Type B pancreatic cell (in vitro differentiated cells): ENCODE data around the gene UROC1. TPM values are rescaled to one million over a fixed set of nuclear protein-coding genes. Genes with fewer than 3 reads are reported as not detected.

Experiments
- DNase-seq: peaks from one replicate; pipeline ENCODE4 v3.0.0; 2021; ENCODE audit warnings: mixed read lengths; ENCODE audit not compliant: unreplicated experiment; ENCODE audit errors: extremely low spot score
- H3K27ac Mint-ChIP-seq: 2 replicates; pipeline ENCODE4 v1.8.0; 2021; ENCODE audit warnings: mild to moderate bottlenecking, mixed read lengths
- H3K27me3 Mint-ChIP-seq: 2 replicates; pipeline ENCODE4 v1.8.0; 2021; ENCODE audit warnings: mixed read lengths
- H3K36me3 Mint-ChIP-seq: 2 replicates; pipeline ENCODE4 v1.8.0; 2021; ENCODE audit warnings: mixed read lengths
- H3K4me1 Mint-ChIP-seq: one replicate; pipeline ENCODE4 v1.8.0; 2021; ENCODE audit warnings: mixed read lengths; ENCODE audit not compliant: unreplicated experiment
- H3K4me3 Mint-ChIP-seq: 2 replicates; pipeline ENCODE4 v1.8.0; 2021; ENCODE audit warnings: mild to moderate bottlenecking, mixed read lengths
- H3K9me3 Mint-ChIP-seq: 2 replicates; pipeline ENCODE4 v1.8.0; 2021; ENCODE audit warnings: mixed read lengths
- CTCF ChIP-seq: fragments of 200-600 bp; sonication (generic); conservative IDR thresholded peaks from 2 replicates; pipeline ENCODE4 v1.5.0; 2021; ENCODE audit warnings: antibody characterized with exemption, mild to moderate bottlenecking
- total RNA-seq: library from RNA; stranded (reverse); gene quantifications from 2 replicates; pipeline ENCODE4 v1.2.1, GENCODE V29; 2021; ENCODE audit warnings: low replicate concordance

The UROC1 gene
- total RNA-seq, 1 donor from 2014 or later = not detected

- H3K4me3 Mint-ChIP-seq = no peak overlapping the region
- no peak overlapping the region for H3K27ac Mint-ChIP-seq
- no peaks in the 10 kb centered on the region for H3K9me3 Mint-ChIP-seq
- H3K27me3 Mint-ChIP-seq = no peaks in the 10 kb centered on the region
- TF ChIP-seq CTCF = no peak
- no peaks in the 10 kb centered on the region for H3K36me3 Mint-ChIP-seq
- peaks cover 23% of the 10 kb centered on the region for H3K4me1 Mint-ChIP-seq
- DNase-seq = no peak
Measured at GRCh38 chr3:126480861-126481260, 36.7 kb downstream of the UROC1 start.

DNA sequence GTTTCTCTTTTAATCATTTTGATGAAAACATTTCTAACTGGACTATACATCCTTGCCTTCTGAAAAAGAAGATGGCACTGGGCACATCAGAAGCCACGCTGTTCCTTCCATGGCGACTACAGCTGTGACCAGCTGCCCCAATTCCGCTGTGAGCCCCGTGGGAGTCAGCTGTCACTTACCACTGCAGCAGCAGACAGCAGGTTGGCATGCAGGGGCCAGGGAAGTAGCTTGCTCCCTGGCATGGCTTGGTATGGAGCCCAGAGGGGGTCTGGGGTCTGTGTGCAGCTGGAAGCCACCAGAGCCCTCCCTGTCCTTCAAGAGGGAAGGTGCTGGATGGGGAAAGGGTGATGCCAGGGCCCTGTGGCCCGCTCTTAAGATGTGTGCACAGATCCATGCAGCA lies 37.4 kb downstream of the UROC1 start:
- TF ChIP-seq CTCF = no peak
- no peaks in the 10 kb centered on the region for H3K36me3 Mint-ChIP-seq
- no peaks in the 10 kb centered on the region for H3K27me3 Mint-ChIP-seq

DNA sequence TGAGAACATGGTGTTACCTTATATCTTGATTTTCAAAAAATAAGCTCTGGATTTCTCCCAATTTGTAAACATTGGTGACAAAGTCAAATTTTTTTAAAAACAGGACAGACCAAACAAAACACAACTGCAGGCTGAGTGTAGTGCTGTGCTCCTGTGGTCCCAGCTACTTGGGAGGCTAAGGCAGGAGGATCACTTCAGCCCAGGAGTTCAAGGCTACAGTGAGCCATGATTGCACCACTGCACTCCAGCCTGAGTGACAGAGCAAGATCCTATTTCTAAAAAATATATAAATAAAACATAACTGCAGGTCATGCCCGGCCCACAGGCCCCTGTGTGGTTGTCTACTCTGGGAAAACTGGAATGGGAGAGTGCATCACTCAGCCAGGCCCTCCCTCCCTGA lies 37.9 kb downstream of the UROC1 start:
- H3K27ac Mint-ChIP-seq = no peak overlapping the region
- H3K9me3 Mint-ChIP-seq = no peaks in the 10 kb centered on the region
- TF ChIP-seq CTCF = no peak
- H3K4me3 Mint-ChIP-seq = no peak overlapping the region
- peaks cover 23% of the 10 kb centered on the region for H3K4me1 Mint-ChIP-seq
- no peaks in the 10 kb centered on the region for H3K27me3 Mint-ChIP-seq
- no peaks in the 10 kb centered on the region for H3K36me3 Mint-ChIP-seq
- no peak for DNase-seq

More for the DNA sequence above, 37.4 kb downstream of the UROC1 start:
- no peak for DNase-seq
- no peak overlapping the region for H3K4me3 Mint-ChIP-seq
- H3K4me1 Mint-ChIP-seq = peaks cover 23% of the 10 kb centered on the region
- no peak overlapping the region for H3K27ac Mint-ChIP-seq
- H3K9me3 Mint-ChIP-seq = no peaks in the 10 kb centered on the region

DNA sequence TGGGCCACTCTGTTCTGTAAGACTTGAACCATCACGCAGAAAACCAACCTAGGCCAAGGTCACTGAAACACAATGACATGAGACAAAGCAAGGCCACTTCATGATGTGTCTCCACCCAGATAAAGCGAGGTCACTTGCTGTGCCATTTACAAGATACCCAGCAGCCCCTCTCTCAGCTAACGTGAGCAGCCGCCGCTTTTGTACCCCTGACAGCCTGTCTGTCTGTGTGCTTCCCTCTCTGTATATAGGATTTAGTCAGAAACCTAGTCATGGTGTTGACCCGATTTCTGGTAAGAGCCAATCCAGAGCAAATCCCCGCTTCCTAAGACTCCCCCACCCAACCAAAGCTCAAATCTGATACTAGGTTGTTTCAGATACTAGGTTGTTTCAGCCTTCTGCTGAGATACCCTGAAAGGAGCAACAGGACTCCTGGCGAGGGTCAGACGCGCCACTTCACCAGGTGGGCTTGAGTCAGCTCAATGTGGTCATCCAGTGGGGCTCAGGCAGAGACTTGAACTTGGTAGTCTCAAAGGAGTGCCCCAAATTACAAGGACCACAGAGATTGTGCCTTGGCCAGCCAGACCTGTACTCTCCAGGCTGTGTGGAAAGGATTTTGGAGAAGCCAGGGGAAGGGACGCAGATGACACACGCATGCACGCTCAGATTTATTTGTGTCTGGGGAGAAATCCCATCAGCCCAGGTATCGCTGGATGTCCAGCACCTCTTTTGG lies 38.8 kb downstream of the UROC1 start:
- no peak overlapping the region for H3K4me3 Mint-ChIP-seq
- TF ChIP-seq CTCF = no peak

GRCh38 chr3:126477061-126477380 lies 40.6 kb downstream of the UROC1 start:
- peaks cover 9% of the 10 kb centered on the region for H3K36me3 Mint-ChIP-seq
- no peak for DNase-seq
- no peak for TF ChIP-seq CTCF
- H3K4me1 Mint-ChIP-seq = peaks cover 35% of the 10 kb centered on the region
- peak overlapping the region; percentile 94 for H3K27ac Mint-ChIP-seq
- no peaks in the 10 kb centered on the region for H3K27me3 Mint-ChIP-seq
- peak overlapping the region; percentile 81 for H3K4me3 Mint-ChIP-seq
- H3K9me3 Mint-ChIP-seq = no peaks in the 10 kb centered on the region

More for the DNA sequence above, 38.8 kb downstream of the UROC1 start:
- Mint-ChIP-seq H3K9me3 (no peaks in the 10 kb centered on the region), H3K36me3 (no peaks in the 10 kb centered on the region), H3K27ac (no peak overlapping the region), H3K4me1 (peaks cover 21% of the 10 kb centered on the region), H3K27me3 (no peaks in the 10 kb centered on the region)
- no peak for DNase-seq
